GM18502 (cell line): ENCODE data around the gene TMEM169.
"Not testable (repeated sequence)": the region's sequence is repeated elsewhere in the genome, so short reads cannot be mapped to it uniquely, and the experiment has no call there.

ENCODE experiments used
- ATAC-seq: cut with Tn5 transposase; IDR thresholded peaks from one replicate; pipeline ENCODE4 v1.9.1; 2021; ENCODE audit warnings: mild to moderate bottlenecking; ENCODE audit not compliant: unreplicated experiment, poor library complexity

The TMEM169 gene

DNA sequence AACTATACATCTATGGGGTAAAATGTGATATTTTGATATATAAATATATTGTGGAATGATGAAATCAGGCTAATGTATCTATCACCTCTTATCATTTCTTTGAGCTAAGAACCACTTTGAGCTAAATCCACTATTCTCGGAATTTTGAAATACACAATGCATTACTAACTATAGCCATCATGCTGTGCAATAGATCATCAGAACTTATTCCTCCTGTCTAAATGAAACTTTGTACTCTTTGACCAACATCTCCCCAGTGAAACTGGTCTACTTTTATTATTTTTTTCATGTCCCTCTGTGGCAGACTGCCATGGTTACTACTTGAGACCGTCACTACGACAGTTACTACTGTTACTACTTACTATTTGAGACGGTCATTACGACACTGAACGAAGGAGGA, 11.5 kb upstream of the TMEM169 start:
- ATAC-seq: no peak

DNA sequence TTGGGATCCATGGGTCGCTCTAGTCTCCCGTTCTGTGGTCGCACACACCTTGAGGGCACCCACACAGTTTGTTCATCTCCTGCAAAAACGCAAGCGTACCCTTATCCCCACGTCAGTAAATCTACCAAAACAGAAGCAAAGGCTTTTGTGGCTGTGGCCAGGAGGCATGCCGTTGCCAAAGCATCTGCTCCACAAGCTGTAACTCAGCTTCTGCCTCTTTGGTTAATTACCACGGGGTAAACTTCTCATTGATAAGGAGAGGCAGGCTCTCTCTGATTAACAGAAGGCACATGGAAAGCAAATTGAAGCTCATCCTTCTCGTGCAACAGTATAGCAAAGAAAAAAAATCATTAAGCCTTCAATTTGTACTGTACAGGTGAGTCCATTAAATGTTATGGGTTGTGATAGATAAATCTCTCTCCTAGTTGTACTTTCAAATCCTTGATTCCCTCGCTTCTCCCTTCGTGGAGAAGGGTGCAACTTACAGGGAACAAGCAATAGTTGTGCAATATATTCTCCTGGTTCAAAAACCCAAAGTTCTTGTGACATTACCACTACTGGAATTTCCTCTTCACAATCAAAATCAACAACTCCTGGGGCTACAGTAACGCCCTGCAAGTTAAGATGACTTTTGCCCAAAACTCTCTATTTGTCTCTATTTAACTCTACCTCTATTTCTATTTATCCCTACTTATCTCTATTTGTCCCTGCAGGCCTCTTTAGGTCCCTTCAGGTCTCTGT, 10.4 kb upstream of the TMEM169 start:
- ATAC-seq: no peak

DNA sequence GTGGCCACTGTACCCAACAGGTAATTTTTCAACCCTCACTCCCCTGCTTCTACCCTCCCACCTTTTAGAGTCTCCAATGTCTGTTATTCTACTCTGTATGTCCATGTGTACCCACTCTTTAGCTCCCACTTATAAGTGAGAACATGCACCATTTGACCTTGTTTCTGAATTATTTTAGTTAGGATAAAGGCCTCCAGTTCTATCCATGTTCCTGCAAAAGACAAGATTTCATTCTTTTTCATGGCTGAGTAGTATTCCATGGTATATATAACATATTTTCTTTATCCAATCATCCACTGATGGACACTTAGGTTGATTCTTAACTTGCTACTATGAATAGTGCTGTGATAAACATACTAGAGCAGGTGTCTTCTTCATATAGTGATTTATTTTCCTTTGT, 9.2 kb upstream of the TMEM169 start:
- ATAC-seq: no peak

DNA sequence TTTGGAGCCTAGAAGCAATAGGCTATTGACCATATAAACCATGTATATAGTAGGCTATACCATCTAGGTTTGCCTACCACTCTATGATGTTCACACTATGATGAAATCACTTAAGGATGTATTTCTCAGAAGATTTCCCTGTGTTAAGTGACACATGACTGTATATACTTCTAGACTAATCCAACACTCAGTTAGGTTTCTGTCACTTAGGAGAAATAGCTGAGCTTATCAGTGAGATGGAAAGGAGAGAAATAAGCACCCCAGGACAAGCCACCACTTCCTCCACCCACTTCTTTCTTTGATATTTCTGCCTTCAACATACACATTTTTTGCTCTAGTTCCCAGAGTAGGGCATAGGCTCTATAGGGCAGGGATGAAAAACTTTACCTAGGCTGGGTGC, 7.9 kb upstream of the TMEM169 start:
- no peak for ATAC-seq

DNA sequence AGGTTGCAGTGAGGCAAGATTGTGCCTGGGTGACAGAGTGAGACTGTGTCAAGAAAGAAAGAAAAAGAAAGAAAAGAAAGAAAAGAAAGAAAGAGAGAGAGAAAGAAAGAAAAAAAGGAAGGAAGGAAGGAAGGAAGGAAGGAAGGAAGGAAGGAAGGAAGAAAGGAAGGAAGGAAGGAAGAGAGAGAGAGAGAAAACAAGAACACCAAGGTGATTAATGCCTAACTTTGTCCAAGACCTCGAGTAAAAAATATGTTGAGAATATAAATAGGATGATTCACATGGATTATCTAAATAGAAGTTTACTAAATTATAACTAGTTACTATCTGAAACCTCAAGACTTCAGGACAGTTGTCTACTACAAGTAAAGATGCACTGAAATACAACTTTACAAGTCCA, 7.3 kb upstream of the TMEM169 start:
- no peak for ATAC-seq

DNA sequence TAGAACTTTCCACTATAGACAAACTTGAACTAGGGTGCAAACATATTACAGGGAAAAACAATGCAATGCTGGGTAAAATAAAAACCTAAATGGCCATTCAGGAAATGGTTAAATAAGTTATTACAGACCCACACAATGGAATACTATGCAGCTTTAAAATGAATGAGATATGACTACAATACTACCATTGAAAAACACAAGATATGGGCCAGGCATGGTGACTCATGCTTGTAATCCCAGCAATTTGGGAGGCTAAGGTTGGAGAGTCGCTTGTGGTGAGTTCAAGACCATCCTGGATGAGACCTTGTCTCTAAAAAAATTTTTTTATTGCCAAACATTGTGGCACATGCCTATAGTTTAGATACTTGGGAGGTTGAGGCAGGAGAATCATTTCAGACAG, 6.9 kb upstream of the TMEM169 start:
- no peak for ATAC-seq

DNA sequence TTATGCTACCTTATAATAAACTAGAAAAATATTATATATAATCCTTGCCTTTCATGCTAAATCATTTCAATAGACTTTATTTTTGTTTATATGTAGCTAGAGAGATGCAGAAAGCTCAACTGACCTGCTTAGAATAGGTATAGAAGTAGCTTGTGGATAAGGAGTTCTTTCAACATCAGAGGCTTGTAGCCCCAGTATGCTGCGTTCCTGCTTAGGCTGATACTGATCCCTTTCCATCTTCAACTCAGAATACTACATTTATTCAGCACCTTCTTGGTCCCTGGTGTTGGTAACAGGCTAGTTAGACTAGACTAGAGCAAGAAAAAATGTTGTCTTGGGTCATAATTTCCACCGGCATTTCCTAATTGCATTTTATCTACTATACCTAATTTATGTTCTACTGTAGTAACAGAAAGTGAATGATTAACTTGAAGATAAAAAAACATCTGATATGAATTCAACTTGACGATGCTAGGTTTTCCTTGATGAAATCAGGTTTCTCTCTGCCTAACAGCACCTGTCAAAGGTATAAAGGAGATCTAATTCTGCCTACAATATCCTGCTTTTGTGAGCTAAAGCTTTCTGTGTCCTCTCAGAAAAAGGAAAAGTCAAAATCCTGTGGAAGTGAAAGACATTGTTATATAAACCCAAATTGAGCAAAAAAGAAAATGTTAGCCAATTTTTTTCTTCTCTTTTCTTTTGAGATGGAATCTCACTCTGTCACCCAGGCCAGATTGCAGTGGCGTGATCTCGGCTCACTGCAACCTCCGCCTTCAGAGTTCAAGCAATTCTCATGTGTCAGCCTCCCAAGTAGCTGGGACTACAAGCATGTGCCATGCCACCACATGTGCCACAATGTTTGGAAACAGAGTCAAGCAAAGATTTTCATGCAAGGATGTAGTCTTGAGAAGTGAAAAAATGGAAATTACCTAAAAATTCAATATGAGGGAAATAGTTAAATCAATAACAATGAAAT, 5.9 kb upstream of the TMEM169 start:
- no peak for ATAC-seq

DNA sequence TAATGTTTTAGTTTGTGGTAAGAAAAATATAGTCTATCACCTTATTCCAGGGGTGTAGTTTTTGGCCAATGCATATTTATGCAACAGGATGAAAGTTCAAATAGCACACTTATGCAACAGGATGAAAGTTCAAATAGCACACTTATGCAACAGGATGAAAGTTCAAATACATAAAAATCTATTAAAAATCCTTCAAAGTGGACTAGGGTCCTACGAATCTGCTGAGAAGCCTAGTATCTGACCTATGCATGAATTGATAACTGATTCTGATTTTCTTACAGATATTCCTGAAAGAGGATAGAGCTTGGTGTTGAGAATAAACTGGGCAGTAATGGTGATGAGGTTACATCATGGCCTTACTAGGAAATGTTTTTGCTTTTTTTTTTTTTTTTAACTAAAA, 2.9 kb upstream of the TMEM169 start:
- no peak for ATAC-seq

DNA sequence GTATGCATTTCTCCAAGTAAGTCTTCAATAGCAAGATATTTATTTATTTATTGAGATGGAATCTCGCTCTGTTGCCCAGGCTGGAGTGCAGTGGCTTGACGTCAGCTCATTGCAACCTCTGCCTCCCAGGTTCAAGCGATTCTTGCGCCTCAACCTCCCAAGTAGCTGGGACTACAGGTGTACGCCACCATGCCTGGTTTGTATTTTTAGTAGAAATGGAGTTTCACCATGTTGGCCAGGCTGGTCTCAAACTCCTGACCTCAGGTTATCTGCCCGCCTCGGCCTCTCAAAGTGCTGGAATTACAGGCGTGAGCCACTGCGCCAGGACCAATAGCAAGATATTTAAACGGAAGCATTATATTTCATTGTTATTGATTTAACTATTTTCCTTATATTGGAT, 1.7 kb upstream of the TMEM169 start:
- ATAC-seq: not testable (repeated sequence)

DNA sequence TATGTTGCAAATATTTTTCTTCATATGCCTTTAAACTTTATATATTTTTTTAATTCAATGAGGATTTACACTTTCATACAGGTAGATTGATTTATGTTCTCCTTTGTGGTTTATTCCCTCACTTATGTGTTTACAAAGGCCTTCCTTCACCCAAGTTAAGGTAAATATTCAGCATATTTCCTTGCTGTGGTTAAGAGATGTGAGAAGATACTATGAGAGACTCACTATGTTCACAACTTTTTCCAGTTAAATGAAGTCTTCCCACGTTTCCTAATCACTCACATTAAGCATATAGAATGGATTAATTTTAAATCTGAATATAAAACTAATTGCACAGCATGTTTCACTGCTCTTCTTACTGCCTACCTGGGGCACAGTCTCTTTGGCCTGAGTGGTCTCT, 707 bp upstream of the TMEM169 start:
- no peak for ATAC-seq

DNA sequence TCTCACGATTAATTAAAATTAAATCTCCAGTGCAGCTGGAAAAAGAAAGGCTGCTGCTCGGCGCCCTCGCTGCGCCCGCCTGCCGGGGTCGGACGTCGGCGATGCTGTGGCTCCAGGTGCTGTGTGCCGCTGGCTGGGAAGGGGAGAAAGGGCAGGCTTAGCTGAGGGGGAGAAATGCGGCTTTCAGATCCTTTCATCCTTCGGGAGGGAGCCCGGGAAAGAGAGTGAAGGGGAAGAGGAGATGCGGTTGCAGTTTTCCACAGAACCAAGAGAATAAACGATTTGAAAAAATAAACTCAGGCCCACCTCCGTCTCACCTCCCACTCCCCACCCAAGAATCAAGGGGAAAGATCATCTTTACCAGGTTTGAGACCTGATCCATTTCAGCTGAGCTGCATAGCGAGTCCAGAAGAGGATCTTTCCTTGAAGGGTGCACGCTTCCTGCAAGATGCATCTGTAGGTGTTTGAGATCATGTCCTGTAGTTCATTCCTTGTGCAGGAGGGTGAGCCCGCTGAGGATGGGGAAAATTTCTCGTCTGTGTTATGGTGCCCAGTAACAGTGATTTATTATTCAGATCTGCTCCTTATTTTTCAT, 495 bp downstream of the TMEM169 start:
- ATAC-seq: peak; percentile 30

DNA sequence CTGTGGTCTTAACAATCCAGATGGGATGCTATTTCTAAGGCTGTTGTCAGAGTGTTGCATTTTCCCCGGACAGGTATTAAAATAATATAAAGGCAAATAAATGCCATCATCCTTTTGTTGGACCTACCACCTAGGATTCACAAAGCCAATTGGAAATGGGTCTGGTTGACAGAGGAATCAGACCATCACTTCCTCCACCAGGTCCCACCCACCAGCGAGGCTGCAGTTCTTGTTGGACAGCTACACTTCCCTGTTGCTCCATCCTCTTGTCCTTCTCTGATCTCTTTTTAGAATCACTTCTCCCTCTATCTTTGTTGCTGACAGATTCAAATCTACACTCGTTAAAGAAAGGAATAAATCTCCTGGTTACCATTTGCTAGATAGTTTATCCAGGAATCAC, 1.1 kb downstream of the TMEM169 start:
- ATAC-seq: no peak

DNA sequence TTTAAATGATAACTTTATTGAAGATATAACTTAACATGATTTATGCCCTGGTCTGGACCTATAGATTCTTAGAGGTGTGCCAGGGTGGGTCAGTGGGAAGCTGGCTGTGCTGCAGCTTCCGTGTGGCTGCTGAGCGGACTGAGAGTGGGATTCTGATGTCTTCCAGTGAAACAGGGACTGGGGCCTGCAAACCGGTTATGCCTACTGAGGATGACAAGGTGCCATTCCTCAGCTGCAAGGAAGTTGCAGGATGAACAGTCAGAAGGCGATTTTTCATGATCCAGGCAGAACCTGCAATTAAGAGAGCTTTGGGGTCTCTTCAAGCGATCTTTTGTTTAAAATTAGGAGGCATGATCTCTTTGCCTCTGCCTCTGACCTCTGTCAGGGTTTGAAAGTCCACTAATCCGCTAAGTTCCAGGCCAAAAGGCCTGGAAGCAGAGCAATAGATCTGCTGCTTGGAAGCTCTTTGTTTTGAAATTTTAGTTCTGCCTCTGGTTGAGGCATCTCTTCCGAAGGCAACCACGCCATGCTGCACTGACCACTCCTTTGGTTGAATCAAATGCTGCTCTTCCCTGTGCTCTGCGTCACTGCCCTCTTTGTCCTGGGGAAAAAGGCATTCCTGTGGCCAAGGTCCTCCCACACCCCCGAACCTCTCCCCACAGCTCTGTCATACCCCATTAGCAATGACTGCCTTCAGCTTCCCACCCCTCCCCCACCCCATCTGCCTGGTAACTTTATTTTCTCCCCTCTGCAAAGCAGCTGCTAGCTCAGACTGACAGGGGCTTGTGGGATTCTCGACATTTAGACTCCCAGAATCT, 2.0 kb downstream of the TMEM169 start:
- ATAC-seq: no peak

DNA sequence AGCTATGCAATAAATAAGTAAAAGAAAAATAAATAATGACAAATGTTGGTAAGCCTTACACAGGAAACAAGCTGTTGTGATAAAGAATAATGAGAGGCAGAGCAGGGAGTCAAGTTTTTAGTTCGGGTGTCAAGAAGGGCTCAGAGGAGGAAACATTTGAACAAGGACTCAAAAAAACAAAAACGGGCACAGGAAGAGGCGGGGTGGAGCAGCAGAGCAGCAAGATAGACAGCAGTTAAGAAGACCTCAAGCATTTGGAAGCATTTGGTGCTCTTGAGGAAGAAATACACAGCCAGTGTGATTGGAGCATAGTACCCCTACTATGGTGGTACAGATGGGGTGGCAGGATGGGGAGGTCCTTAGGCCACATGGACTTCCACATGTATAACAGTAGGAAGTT, 2.8 kb downstream of the TMEM169 start:
- ATAC-seq: no peak

DNA sequence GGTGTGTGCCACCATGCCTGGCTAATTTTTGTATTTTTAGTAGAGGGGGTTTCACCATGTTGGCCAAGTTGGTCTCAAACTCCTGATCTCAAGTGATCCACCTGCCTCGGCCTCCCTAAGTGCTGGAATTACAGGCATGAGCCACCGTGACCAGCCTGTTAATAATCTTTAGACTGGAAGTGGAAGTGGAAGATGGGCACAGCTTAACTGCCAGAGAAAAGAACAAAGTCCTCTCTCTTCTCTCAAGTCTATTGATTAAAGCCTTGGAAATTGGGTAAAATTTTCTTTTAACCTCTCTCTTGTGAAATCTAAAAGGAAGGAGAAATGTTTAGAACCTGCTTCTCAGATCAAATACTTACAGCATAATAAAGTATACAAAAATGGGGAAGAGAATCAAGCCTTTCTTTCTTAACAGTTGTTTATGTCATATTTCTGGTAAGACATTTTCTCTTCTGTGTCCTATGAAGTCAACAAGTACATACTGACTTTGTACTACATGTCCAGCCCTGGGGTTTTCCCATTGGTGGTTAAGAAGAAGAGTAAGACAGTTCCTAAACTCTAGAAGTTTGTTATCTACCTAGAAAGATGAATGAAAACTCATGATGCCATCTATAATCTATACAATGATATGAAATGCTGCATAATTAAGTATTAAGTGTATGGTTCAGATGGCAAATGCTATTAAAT, 4.6 kb downstream of the TMEM169 start:
- ATAC-seq: no peak

DNA sequence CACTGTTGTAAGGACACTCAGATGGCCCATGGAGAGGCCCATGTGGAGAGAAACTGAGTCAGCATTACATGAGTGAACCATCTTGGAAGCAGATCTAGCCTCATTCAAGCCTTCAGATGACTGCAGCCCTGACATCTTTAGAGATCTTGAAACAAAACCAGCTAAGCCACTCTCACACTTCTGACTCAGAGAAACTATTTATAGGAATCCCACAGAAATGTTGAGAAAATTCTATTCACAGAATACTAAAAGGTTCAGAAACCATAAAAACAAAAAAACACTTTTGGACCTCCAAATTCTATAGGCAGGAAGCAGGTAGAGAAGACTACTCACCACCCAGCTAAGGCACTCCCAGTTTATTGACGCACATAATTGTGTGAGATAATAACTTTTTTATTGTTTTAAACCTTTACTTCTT, 8.7 kb downstream of the TMEM169 start:
- peak; percentile 79 for ATAC-seq

DNA sequence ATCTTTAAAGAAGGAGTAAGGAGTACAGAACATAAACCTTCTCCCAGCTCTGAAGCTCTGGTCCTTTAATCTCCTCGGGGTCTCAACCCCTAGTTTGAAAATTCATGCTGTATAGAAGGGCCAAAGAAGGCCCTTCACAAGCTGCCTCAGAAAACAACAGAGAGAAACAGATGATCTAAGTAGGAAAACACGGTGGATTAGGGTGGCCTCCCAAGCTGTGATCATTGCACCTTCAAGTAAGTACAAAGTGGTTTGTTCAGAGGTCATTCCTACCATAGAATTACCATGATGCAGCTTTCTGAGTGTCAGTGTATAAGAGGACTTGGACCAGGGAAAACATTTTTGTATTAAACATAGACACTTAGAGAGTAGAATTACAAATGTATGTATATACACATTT, 10.9 kb downstream of the TMEM169 start:
- ATAC-seq: no peak

DNA sequence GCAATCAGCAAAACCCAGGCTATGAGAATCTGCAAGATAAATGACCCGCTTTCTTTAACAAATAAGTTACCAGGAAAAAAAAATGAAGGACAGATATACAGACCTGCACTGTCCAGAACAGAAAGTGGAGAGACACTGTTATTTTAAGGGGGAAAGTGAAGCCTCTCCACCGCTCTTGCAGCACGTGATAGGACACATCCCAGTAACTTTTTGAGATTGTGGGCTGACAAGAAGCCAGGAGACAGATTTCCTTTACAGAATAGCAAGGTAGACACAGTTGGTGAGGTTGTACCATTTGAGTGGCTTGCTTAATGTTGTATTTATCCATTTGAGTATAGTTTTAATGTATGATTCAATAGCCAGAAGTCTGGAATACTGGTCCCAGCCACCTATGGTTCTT, 13.0 kb downstream of the TMEM169 start:
- ATAC-seq: no peak

DNA sequence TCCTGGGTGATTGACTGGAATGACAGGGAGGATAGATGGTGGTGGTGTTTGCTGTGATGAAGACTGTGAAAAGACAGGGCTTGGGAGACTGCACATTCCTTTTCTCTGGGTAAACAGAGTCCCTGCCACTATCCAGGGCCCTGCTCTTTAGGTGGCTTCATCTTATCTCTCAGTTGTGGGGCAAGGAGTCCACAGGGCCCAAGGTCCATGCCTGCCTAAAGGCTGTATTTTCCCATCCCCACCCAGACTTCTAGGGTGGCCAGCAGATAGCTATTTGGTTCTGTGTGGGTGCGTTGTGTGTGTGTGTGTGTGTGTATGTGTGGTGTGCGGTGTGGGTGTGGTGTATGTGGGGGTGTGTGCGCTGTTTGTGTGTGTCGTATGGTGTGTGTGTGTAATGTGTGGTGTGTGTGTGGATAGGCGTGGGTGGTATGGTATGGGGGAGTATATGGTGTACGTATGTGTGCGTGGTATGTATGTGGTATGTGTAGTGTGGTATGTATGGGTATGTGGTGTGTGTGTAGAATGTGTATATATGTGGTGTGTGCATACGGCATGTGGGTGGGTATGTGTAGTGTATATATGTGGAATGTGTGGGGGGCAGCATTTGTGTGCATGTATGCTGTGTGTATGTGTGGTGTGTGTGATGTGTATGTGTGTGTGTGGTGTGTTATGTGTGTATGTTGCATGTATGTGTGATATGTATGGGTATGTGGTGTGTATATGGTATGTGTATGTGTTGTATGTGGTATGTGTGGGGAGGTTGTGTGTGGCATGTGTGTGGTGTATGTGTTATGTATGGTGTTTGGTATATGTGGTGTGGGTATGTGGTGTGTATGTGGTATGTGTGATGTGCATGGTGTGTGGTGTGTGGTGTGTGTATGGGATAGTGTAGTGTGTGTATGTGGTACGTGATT, 17.0 kb downstream of the TMEM169 start:
- ATAC-seq: no peak
